Measurements from ENCODE around the gene GRK4. TPM values are rescaled to one million over a fixed set of nuclear protein-coding genes. Genes with fewer than 3 reads are reported as not detected.
A peak's percentile ranks its signal among the peaks of the same experiment; 100 is the strongest.

GRK4 gene
- total RNA-seq, 1 experiment from 2014 or later = 4.2 TPM

DNA sequence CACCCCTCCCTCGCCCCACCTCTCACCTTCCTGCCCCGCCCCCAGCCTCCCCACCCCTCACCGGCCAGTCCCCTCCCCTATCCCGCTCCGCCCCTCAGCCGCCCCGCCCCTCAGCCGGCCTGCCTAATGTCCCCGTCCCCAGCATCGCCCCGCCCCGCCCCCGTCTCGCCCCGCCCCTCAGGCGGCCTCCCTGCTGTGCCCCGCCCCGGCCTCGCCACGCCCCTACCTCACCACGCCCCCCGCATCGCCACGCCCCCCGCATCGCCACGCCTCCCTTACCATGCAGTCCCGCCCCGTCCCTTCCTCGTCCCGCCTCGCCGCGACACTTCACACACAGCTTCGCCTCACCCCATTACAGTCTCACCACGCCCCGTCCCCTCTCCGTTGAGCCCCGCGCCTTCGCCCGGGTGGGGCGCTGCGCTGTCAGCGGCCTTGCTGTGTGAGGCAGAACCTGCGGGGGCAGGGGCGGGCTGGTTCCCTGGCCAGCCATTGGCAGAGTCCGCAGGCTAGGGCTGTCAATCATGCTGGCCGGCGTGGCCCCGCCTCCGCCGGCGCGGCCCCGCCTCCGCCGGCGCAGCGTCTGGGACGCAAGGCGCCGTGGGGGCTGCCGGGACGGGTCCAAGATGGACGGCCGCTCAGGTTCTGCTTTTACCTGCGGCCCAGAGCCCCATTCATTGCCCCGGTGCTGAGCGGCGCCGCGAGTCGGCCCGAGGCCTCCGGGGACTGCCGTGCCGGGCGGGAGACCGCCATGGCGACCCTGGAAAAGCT lies 110.9 kb downstream of the GRK4 start, which contains the start of the genes HTT and HTT-AS:
Gene HTT (plus strand): TSS at position 604 of the 768 bp plus-strand sequence. CDS start 145 bp downstream, at position 749.
Gene HTT-AS (minus strand): TSS at position 461 of the 768 bp plus-strand sequence.
- RAD21 ChIA-PET (ENCODE audit: low non-redundant PET in 1 of 2, low total read pairs in 2 of 2, uncharacterized antibody in 2 of 2, unreplicated experiment in 2 of 2) = no interaction called here
- DNase-seq (ENCODE audit: low read depth, low spot score) = peak; percentile 85
- CTCF ChIA-PET = no interaction called here
- BruUV-seq (replicated peaks) = no TSS peak
- 0 out of 2 replicates have a peak, but pooled peaks cover 5% of the 10 kb centered on the region for H4K20me1 ChIP-seq (ENCODE audit: insufficient read depth)
- peak within 1 kb of the TSS; percentile 97 for H3K4me2 ChIP-seq (ENCODE audit: low read length)
- H3K4me1 ChIP-seq (ENCODE audit: control insufficient read depth in 1 of 2, insufficient read depth in 2 of 2, low read length in 2 of 2) = peaks cover 12 to 18% of the 10 kb centered on the region in 2 experiments
- POLR2A ChIA-PET = no interaction called here
- H3K79me2 ChIP-seq (ENCODE audit: insufficient read depth, low read length) = peaks cover 42% of the 10 kb centered on the region
- peak within 1 kb of the TSS; percentile 85 for H3K9ac ChIP-seq (ENCODE audit: low read length)
- H2AFZ ChIP-seq (ENCODE audit: low read depth, low read length, poor library complexity, severe bottlenecking) = peak within 1 kb of the TSS; percentile 96
- H3K9me3 ChIP-seq (ENCODE audit: control insufficient read depth in 1 of 2, insufficient read depth in 1 of 2, low read depth in 1 of 2, low read length in 2 of 2) = no peaks in the 10 kb centered on the region
- H3K27me3 ChIP-seq (ENCODE audit: insufficient read depth, low read length) = no peaks in the 10 kb centered on the region
- H3K9me2 ChIP-seq (ENCODE audit: insufficient read depth) = no peaks in the 10 kb centered on the region
- peak within 1 kb of the TSS; percentile 93 to 95 for H3K4me3 ChIP-seq (replicated peaks in 1 of 2; ENCODE audit: low read depth in 1 of 2, low read length in 2 of 2)
- intact Hi-C loops (cut with micrococcal nuclease) = no loop called here
- H3K27ac ChIP-seq (ENCODE audit: low read depth, low read length) = peak within 1 kb of the TSS; percentile 83
- peak; percentile 93 for ATAC-seq
- H3K36me3 ChIP-seq (ENCODE audit: control insufficient read depth in 1 of 2, insufficient read depth in 2 of 2, low read length in 2 of 2) = no peaks in the 10 kb centered on the region
- TF ChIP-seq POLR2A (IDR thresholded peaks at IDR 0.05; ENCODE audit: borderline replicate concordance, extremely low read depth, insufficient read depth, insufficient read length) (peak; percentile 60), SIN3A (IDR thresholded peaks at IDR 0.05; ENCODE audit: low read depth) (no peak), EZH2phosphoT487 (IDR thresholded peaks at IDR 0.05; ENCODE audit: borderline replicate concordance) (no peak), EGR1 (IDR thresholded peaks at IDR 0.05; ENCODE audit: low read depth) (peak; percentile 72), CEBPB (IDR thresholded peaks at IDR 0.05; ENCODE audit: low read depth) (no peak), CBX3 (IDR thresholded peaks at IDR 0.05; ENCODE audit: low read depth) (no peak), ZBTB33 (IDR thresholded peaks at IDR 0.05; ENCODE audit: extremely low read depth, insufficient replicate concordance, low read length) (peak; percentile 43), ZNF274 (IDR thresholded peaks at IDR 0.05; ENCODE audit: low read depth, low read length) (no peak), EZH2 (IDR thresholded peaks at IDR 0.05) (no peak), YY1 (IDR thresholded peaks at IDR 0.05; ENCODE audit: extremely low read depth, insufficient replicate concordance, low read depth, low read length) (peak; percentile 93), JUND (IDR thresholded peaks at IDR 0.05) (no peak), SRF (IDR thresholded peaks at IDR 0.05; ENCODE audit: low read depth) (no peak), ATF3 (IDR thresholded peaks at IDR 0.05) (no peak), POLR2AphosphoS5 (IDR thresholded peaks at IDR 0.05; ENCODE audit: low read depth, low read length) (peak; percentile 88), ZFX (IDR thresholded peaks at IDR 0.05) (no peak; the same call in 1 of the 2 replicates), RAD21 (IDR thresholded peaks at IDR 0.05; ENCODE audit: low read depth) (no peak), ELF1 (IDR thresholded peaks at IDR 0.05; ENCODE audit: borderline replicate concordance, low read depth) (no peak), SP1 (IDR thresholded peaks at IDR 0.05; ENCODE audit: low read depth) (peak; percentile 82; the same call in 1 of the 2 replicates)
- TF ChIP-seq, protein P1, sequence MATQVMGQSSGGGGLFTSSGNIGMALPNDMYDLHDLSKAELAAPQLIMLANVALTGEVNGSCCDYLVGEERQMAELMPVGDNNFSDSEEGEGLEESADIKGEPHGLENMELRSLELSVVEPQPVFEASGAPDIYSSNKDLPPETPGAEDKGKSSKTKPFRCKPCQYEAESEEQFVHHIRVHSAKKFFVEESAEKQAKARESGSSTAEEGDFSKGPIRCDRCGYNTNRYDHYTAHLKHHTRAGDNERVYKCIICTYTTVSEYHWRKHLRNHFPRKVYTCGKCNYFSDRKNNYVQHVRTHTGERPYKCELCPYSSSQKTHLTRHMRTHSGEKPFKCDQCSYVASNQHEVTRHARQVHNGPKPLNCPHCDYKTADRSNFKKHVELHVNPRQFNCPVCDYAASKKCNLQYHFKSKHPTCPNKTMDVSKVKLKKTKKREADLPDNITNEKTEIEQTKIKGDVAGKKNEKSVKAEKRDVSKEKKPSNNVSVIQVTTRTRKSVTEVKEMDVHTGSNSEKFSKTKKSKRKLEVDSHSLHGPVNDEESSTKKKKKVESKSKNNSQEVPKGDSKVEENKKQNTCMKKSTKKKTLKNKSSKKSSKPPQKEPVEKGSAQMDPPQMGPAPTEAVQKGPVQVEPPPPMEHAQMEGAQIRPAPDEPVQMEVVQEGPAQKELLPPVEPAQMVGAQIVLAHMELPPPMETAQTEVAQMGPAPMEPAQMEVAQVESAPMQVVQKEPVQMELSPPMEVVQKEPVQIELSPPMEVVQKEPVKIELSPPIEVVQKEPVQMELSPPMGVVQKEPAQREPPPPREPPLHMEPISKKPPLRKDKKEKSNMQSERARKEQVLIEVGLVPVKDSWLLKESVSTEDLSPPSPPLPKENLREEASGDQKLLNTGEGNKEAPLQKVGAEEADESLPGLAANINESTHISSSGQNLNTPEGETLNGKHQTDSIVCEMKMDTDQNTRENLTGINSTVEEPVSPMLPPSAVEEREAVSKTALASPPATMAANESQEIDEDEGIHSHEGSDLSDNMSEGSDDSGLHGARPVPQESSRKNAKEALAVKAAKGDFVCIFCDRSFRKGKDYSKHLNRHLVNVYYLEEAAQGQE (IDR thresholded peaks at IDR 0.05; ENCODE audit: low read depth) = no peak
- TF ChIP-seq, protein P2, sequence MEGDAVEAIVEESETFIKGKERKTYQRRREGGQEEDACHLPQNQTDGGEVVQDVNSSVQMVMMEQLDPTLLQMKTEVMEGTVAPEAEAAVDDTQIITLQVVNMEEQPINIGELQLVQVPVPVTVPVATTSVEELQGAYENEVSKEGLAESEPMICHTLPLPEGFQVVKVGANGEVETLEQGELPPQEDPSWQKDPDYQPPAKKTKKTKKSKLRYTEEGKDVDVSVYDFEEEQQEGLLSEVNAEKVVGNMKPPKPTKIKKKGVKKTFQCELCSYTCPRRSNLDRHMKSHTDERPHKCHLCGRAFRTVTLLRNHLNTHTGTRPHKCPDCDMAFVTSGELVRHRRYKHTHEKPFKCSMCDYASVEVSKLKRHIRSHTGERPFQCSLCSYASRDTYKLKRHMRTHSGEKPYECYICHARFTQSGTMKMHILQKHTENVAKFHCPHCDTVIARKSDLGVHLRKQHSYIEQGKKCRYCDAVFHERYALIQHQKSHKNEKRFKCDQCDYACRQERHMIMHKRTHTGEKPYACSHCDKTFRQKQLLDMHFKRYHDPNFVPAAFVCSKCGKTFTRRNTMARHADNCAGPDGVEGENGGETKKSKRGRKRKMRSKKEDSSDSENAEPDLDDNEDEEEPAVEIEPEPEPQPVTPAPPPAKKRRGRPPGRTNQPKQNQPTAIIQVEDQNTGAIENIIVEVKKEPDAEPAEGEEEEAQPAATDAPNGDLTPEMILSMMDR (IDR thresholded peaks at IDR 0.05 in 2 of 3, conservative IDR thresholded peaks at IDR 0.05 in 1 of 3; ENCODE audit: borderline replicate concordance in 1 of 3, insufficient read depth in 1 of 3, low read depth in 2 of 3, low read length in 2 of 3) = no peak
